GM12878 (cell line): ENCODE data around the gene CBLN1.

Experiments used
- POLR2AphosphoS5 ChIP-seq: IDR thresholded peaks from 2 replicates; pipeline ENCODE4 v1.6.1; 2011; ENCODE audit warnings: mild to moderate bottlenecking, low read length, inconsistent platforms
- ZNF274 ChIP-seq: IDR thresholded peaks from one replicate; pipeline ENCODE4 v1.8.0; 2011; ENCODE audit not compliant: insufficient read length, insufficient read depth

- TF ChIP-seq ZNF274, result no peak
- no peak for TF ChIP-seq POLR2AphosphoS5
Observed at GRCh38 chr16:49330562-49331201, 49.0 kb upstream of the CBLN1 start.
